NCI-H2171 treated with DMSO at 0.1 percent for 48 hours (cell line): Measurements from ENCODE around the gene C8B.

ENCODE experiments used
- DNase-seq: peaks from one replicate; lab custom pipeline; 2025; lab: John Stamatoyannopoulos, UW

The C8B gene

GRCh38 chr1:56898005-56898373 lies 67.8 kb downstream of the C8B start:
- DNase-seq = no peak

GRCh38 chr1:56897150-56898004 lies 68.4 kb downstream of the C8B start:
- no peak for DNase-seq

GRCh38 chr1:56894014-56894413 lies 71.8 kb downstream of the C8B start:
- DNase-seq = no peak

- DNase-seq = no peak
These were observed 75.6 kb downstream of the C8B start for GRCh38 chr1:56890229-56890628.

- no peak for DNase-seq
These were observed 84.4 kb downstream of the C8B start for GRCh38 chr1:56881417-56881816.

- no peak for DNase-seq
These were observed 85.0 kb downstream of the C8B start for GRCh38 chr1:56880774-56881173.
